ENCODE data around the gene PLET1. TPM values are rescaled to one million over a fixed set of nuclear protein-coding genes. Genes with fewer than 3 reads are reported as not detected.
"Not testable (repeated sequence)": the region's sequence is repeated elsewhere in the genome, so short reads cannot be mapped to it uniquely, and the experiment has no call there.

Gene PLET1
- total RNA-seq, 1 donor from 2014 or later, result not detected

GRCh38 chr11:112199101-112199500, 61.6 kb downstream of the PLET1 start:
- not testable (repeated sequence) for H3K9me3 ChIP-seq (ENCODE audit: control insufficient read depth in 3 of 3, low read length in 3 of 3); H3K4me1 ChIP-seq (ENCODE audit: control insufficient read depth in 3 of 3, insufficient read depth in 3 of 3, low read length in 3 of 3); H3K9ac ChIP-seq (ENCODE audit: low read depth in 1 of 3, low read length in 3 of 3); H3K27ac ChIP-seq (ENCODE audit: low read depth, low read length); H3K27me3 ChIP-seq (ENCODE audit: control insufficient read depth in 3 of 3, insufficient read depth in 3 of 3, low read length in 3 of 3); H3K36me3 ChIP-seq (ENCODE audit: control insufficient read depth in 3 of 3, insufficient read depth in 3 of 3, low read length in 3 of 3); H3K4me3 ChIP-seq (ENCODE audit: low read length in 3 of 3)

Small RNA genes lying within 50 kb of the gene (small RNA-seq; reads per million reads assigned to genes)
- gene MRPS36P4, result not detected

Other genes starting within 250 kb of the PLET1 start
- 37.6 TPM for gene DLAT, start 235.5 kb downstream of the PLET1 start, total RNA-seq
- 1.6 TPM for gene PIH1D2, start 186.8 kb downstream of the PLET1 start, total RNA-seq
- gene NKAPD1, start 186.6 kb downstream of the PLET1 start, total RNA-seq, result 16.7 TPM
- 66.8 TPM for gene TIMM8B, start 174.1 kb downstream of the PLET1 start, total RNA-seq
- 129 TPM for gene SDHD, start 174.0 kb downstream of the PLET1 start, total RNA-seq
- gene IL18, start 96.8 kb downstream of the PLET1 start, total RNA-seq, result 0.52 TPM
- 1.0 TPM for gene TEX12, start 93.5 kb downstream of the PLET1 start, total RNA-seq
- gene BCO2, start 85.3 kb downstream of the PLET1 start, total RNA-seq, result 9.4 TPM
- gene PTS, start 34.4 kb downstream of the PLET1 start, total RNA-seq, result 13.0 TPM